ENCODE results near the gene HMGB4. TPM values are rescaled to one million over a fixed set of nuclear protein-coding genes. Genes with fewer than 3 reads are reported as not detected.

The HMGB4 gene
- total and polyA plus RNA-seq, 2 of the 4 experiments (the other 2 are of a cell fraction): not detected

- POLR2A ChIA-PET (ENCODE audit: unreplicated experiment): no interaction called here
- Histone ChIP-seq H4K91ac (ENCODE audit: insufficient read depth, low read depth, low read length) (no peak overlapping the region), H3K9me1 (ENCODE audit: insufficient read depth, low read length) (no peaks in the 10 kb centered on the region), H4K5ac (ENCODE audit: low read depth, low read length) (no peak overlapping the region), H3K27ac (ENCODE audit: insufficient read depth, low read length) (no peak overlapping the region), H3K4me1 (ENCODE audit: control insufficient read depth, insufficient read depth, low read length) (no peaks in the 10 kb centered on the region), H3K4ac (ENCODE audit: low read depth, low read length) (no peak overlapping the region), H3K79me1 (ENCODE audit: low read depth in 1 of 2, low read length in 2 of 2) (no peaks in the 10 kb centered on the region), H3K18ac (ENCODE audit: low read depth, low read length) (no peak overlapping the region), H3K56ac (ENCODE audit: extremely low read depth, insufficient read depth, low read length) (no peak overlapping the region), H2BK20ac (ENCODE audit: low read depth, low read length) (no peak overlapping the region), H3K36me3 (ENCODE audit: control insufficient read depth, insufficient read depth, low read length) (no peaks in the 10 kb centered on the region), H3K23ac (ENCODE audit: low read depth, low read length) (no peak overlapping the region), H3K14ac (replicated peaks; ENCODE audit: low read depth, low read length) (no peak overlapping the region), H2BK5ac (ENCODE audit: low read depth, low read length, poor library complexity, severe bottlenecking) (no peak overlapping the region), H3K9me3 (ENCODE audit: control insufficient read depth, insufficient read depth, low read length) (peaks cover 10% of the 10 kb centered on the region; the same call in 1 of the 2 replicates), H3K27me3 (ENCODE audit: control insufficient read depth, insufficient read depth, low read length) (no peaks in the 10 kb centered on the region), H2BK15ac (ENCODE audit: low read depth, low read length) (no peak overlapping the region), H3K4me3 (ENCODE audit: insufficient read depth, low read depth, low read length) (no peak overlapping the region), H2BK120ac (ENCODE audit: low read depth, low read length) (no peak overlapping the region), H3K4me2 (ENCODE audit: low read depth, low read length) (no peak overlapping the region), H3K9ac (ENCODE audit: low read depth, low read length) (no peak overlapping the region), H2AK5ac (ENCODE audit: low read depth, low read length) (no peak overlapping the region), H4K20me1 (ENCODE audit: insufficient read depth, low read length) (no peaks in the 10 kb centered on the region), H2AK9ac (replicated peaks; ENCODE audit: low read depth, low read length, poor library complexity) (no peak overlapping the region), H2AFZ (replicated peaks; ENCODE audit: low read length, poor library complexity) (no peak overlapping the region), H4K8ac (ENCODE audit: low read depth in 2 of 2, low read length in 2 of 2) (no peak overlapping the region)
- BruUV-seq (replicated peaks): no TSS peak
- dilution Hi-C loops (cut with HindIII; ENCODE audit: low sequenced_read_pairs, unreplicated experiment): no loop called here
- ATAC-seq (ENCODE audit: low read depth): no peak
- WGBS, 2 experiments (ENCODE audit: extremely low coverage in 2 of 2, insufficient read length in 1 of 2): no CpG with 5 or more reads among the region's 2 CpGs
- CTCF ChIA-PET: no interaction called here
- in situ Hi-C loops (cut with MboI; ENCODE audit: low sequenced_read_pairs): no loop called here
- intact Hi-C loops (cut with micrococcal nuclease): no loop called here
- DNase-seq: no peak
- TF ChIP-seq ELK1 (IDR thresholded peaks at IDR 0.05; ENCODE audit: borderline replicate concordance, low read depth, low read length): no peak
- TF ChIP-seq MAFK (IDR thresholded peaks at IDR 0.05; ENCODE audit: low read depth, low read length): no peak
These were observed 8.8 kb downstream of the HMGB4 start for GRCh38 chr1:33872683-33873082.
